HG02610 (cell line): Measurements from ENCODE around the gene USP17L22.
"Not testable (repeated sequence)": the region's sequence is repeated elsewhere in the genome, so short reads cannot be mapped to it uniquely, and the experiment has no call there.

ENCODE experiments used
- ATAC-seq: cut with Tn5 transposase; IDR thresholded peaks from one replicate; pipeline ENCODE4 v1.9.1; 2021; ENCODE audit warnings: mild to moderate bottlenecking, moderate library complexity; ENCODE audit not compliant: unreplicated experiment

USP17L22 gene

GRCh38 chr4:9267319-9267718 lies at the start of gene USP17L22:
Gene USP17L22, plus strand, starts transcription at chr4:9267619. Its CDS starts 0 bp downstream, at chr4:9267619.
- ATAC-seq: not testable (repeated sequence)

- not testable (repeated sequence) for ATAC-seq
Observed at GRCh38 chr4:9219852-9220251, 47.6 kb upstream of the USP17L22 start, which contains the start of gene USP17L12. Gene USP17L12, plus strand, starts transcription at chr4:9220152. Its CDS starts 0 bp downstream, at chr4:9220152.

GRCh38 chr4:9224596-9224995 lies 42.8 kb upstream of the USP17L22 start, which contains the start of gene USP17L13:
Gene USP17L13, plus strand, starts transcription at chr4:9224896. Its CDS starts 0 bp downstream, at chr4:9224896.
- ATAC-seq: not testable (repeated sequence)

- ATAC-seq: not testable (repeated sequence)
Observed at GRCh38 chr4:9230249-9230648, 37.2 kb upstream of the USP17L22 start.

GRCh38 chr4:9234085-9234484 lies 33.3 kb upstream of the USP17L22 start, which contains the start of gene USP17L15:
Gene USP17L15, plus strand, starts transcription at chr4:9234385. Its CDS starts 0 bp downstream, at chr4:9234385.
- ATAC-seq: not testable (repeated sequence)

GRCh38 chr4:9238461-9238860 lies 29.0 kb upstream of the USP17L22 start:
- not testable (repeated sequence) for ATAC-seq

- not testable (repeated sequence) for ATAC-seq
Observed at GRCh38 chr4:9243579-9243978, 23.8 kb upstream of the USP17L22 start, which contains the start of gene USP17L17. Gene USP17L17, plus strand, starts transcription at chr4:9243879. Its CDS starts 0 bp downstream, at chr4:9243879.

- ATAC-seq: not testable (repeated sequence)
Observed at GRCh38 chr4:9247953-9248680, 19.3 kb upstream of the USP17L22 start, which contains the start of gene USP17L18. Gene USP17L18, plus strand, starts transcription at chr4:9248630. Its CDS starts 0 bp downstream, at chr4:9248630.

- not testable (repeated sequence) for ATAC-seq
Observed at GRCh38 chr4:9253078-9253477, 14.3 kb upstream of the USP17L22 start, which contains the start of gene USP17L19. Gene USP17L19, plus strand, starts transcription at chr4:9253378. Its CDS starts 0 bp downstream, at chr4:9253378.

- not testable (repeated sequence) for ATAC-seq
Observed at GRCh38 chr4:9257824-9258223, 9.6 kb upstream of the USP17L22 start, which contains the start of gene USP17L20. Gene USP17L20, plus strand, starts transcription at chr4:9258124. Its CDS starts 0 bp downstream, at chr4:9258124.

- ATAC-seq: not testable (repeated sequence)
Observed at GRCh38 chr4:9262572-9262971, 4.8 kb upstream of the USP17L22 start, which contains the start of gene USP17L21. Gene USP17L21, plus strand, starts transcription at chr4:9262872. Its CDS starts 0 bp downstream, at chr4:9262872.

- not testable (repeated sequence) for ATAC-seq
Observed at GRCh38 chr4:9271719-9272118, 4.3 kb downstream of the USP17L22 start.
